Activated naive CD8-positive, alpha-beta T cell treated with anti-CD3 and anti-CD28 coated beads, Interleukin-2, amount 50 U/mL, for 24 hours (primary cell): ENCODE results near the gene PLCL1.

Experiments
- ATAC-seq: fragments of 150-1000 bp; cut with Tn5 transposase; one replicate; pipeline ENCODE4 v1.10.0; 2021
- DNase-seq: peaks from one replicate; pipeline ENCODE4 v3.0.0; 2021
- H3K27ac Mint-ChIP-seq: one replicate; pipeline ENCODE4 v1.8.0; 2021; ENCODE audit warnings: mild to moderate bottlenecking, mixed read lengths
- H3K27me3 Mint-ChIP-seq: one replicate; pipeline ENCODE4 v1.8.0; 2021; ENCODE audit warnings: mixed read lengths
- H3K36me3 Mint-ChIP-seq: one replicate; pipeline ENCODE4 v1.8.0; 2021; ENCODE audit warnings: low read depth, mixed read lengths
- H3K4me1 Mint-ChIP-seq: one replicate; pipeline ENCODE4 v1.8.0; 2021; ENCODE audit warnings: mixed read lengths
- H3K4me3 Mint-ChIP-seq: one replicate; pipeline ENCODE4 v1.8.0; 2021; ENCODE audit warnings: mild to moderate bottlenecking, moderate library complexity, mixed read lengths
- H3K9me3 Mint-ChIP-seq: one replicate; pipeline ENCODE4 v1.8.0; 2021; ENCODE audit warnings: mixed read lengths

Gene PLCL1

GRCh38 chr2:198077477-198077876, 273.1 kb downstream of the PLCL1 start:
- no peak for ATAC-seq

DNA sequence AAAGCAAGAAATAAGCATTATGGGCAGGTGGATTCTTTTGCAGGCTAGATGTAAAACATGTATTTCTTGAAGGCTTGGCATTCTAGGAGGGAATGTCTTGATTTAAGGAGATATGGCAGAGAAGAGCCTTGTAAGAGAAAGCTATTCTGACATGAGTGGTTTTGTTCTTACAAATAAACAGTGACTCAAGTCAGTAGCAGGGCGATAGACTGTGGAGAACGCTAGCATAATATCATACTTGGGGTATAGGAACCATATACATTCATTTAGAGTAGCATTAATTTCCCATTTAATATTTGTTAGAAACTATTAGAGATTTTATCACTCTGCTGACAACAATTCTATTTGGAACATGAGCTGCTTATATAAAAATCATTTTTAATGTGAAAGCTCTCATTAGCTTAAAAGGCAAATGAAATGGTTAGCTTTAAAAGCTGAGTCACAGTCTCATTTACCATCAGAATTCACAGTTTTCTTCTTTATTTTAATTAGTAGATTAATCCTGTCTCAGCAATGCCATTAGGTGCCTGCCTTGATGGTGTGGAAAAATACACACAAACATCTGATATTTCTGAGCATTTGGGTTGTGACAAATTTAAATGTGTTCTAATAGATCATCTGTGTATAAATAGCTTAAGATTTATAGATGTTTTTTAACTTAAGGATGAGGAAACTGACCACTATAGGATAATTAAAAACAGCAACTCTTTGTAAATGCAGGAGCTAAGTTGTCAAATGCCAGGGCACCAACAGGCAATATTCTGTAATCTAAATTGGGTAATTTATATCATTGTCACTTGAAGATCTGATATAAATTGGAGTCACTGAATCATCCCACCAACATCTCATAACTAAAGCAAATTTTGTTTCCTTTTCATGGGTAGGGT, 276.7 kb downstream of the PLCL1 start:
- H3K36me3 Mint-ChIP-seq: peaks cover 6% of the 10 kb centered on the region
- H3K4me3 Mint-ChIP-seq: no peak overlapping the region
- no peaks in the 10 kb centered on the region for H3K4me1 Mint-ChIP-seq
- no peak overlapping the region for H3K27ac Mint-ChIP-seq
- ATAC-seq (no peak), DNase-seq (no peak)
- no peaks in the 10 kb centered on the region for H3K27me3 Mint-ChIP-seq
- H3K9me3 Mint-ChIP-seq: no peaks in the 10 kb centered on the region

More at GRCh38 chr2:198077477-198077876, 273.1 kb downstream of the PLCL1 start:
- Mint-ChIP-seq H3K4me3 (no peak overlapping the region), H3K36me3 (no peaks in the 10 kb centered on the region), H3K27me3 (no peaks in the 10 kb centered on the region), H3K4me1 (no peaks in the 10 kb centered on the region), H3K9me3 (no peaks in the 10 kb centered on the region), H3K27ac (no peak overlapping the region)
- no peak for DNase-seq

GRCh38 chr2:198084156-198084555, 279.8 kb downstream of the PLCL1 start:
- Mint-ChIP-seq H3K27me3 (no peaks in the 10 kb centered on the region), H3K9me3 (no peaks in the 10 kb centered on the region), H3K27ac (no peak overlapping the region), H3K36me3 (peaks cover 10% of the 10 kb centered on the region), H3K4me3 (no peak overlapping the region), H3K4me1 (no peaks in the 10 kb centered on the region)
- DNase-seq (no peak), ATAC-seq (no peak)

DNA sequence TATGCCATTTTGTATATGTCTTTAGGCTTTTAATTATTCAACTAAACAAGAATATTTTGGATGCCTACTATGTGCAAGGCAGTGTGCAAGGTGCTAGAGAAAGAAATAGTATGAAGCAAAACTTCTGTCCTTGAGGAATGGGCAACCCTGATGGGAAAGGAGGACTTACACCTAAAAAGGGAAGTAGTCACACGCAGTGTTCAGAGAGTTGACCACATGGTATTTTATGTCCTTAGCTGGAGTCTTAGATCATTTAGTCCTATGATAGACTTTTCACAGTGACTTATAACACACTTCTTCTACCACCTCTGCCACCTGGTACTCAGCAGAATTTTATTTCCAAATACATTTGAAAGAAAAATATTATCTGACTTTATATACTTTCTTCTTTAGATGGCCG, 291.6 kb downstream of the PLCL1 start:
- Mint-ChIP-seq H3K36me3 (no peaks in the 10 kb centered on the region), H3K4me3 (no peak overlapping the region), H3K27ac (no peak overlapping the region), H3K27me3 (no peaks in the 10 kb centered on the region), H3K4me1 (peaks cover 7% of the 10 kb centered on the region), H3K9me3 (no peaks in the 10 kb centered on the region)
- no peak for DNase-seq
- ATAC-seq: no peak

DNA sequence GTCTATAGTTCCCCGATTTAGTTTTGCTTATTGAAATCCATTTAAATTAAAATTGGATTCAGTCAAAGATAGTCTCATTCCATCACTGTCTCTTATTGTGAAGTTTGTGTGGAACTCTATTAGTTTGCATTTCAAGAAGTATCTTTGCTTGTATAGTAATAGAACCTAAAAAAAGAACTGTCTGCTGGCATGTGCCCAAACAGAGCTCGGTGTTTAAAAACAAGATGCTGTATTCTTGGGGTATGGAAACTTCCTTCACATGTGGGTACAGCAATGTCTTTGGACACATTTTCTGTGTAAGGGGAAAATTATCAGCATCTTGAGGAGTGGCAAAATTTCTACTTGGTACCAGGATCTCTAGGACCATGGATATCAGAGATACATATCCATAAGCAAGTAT, 292.6 kb downstream of the PLCL1 start:
- DNase-seq (no peak), ATAC-seq (no peak)
- Mint-ChIP-seq H3K27ac (no peak overlapping the region), H3K27me3 (no peaks in the 10 kb centered on the region), H3K9me3 (no peaks in the 10 kb centered on the region), H3K4me3 (no peak overlapping the region), H3K4me1 (peaks cover 7% of the 10 kb centered on the region), H3K36me3 (no peaks in the 10 kb centered on the region)

GRCh38 chr2:198097630-198098029, 293.2 kb downstream of the PLCL1 start:
- Mint-ChIP-seq H3K36me3 (peaks cover 1% of the 10 kb centered on the region), H3K9me3 (no peaks in the 10 kb centered on the region), H3K27ac (no peak overlapping the region), H3K27me3 (no peaks in the 10 kb centered on the region), H3K4me3 (no peak overlapping the region), H3K4me1 (peaks cover 7% of the 10 kb centered on the region)
- ATAC-seq (no peak), DNase-seq (no peak)

DNA sequence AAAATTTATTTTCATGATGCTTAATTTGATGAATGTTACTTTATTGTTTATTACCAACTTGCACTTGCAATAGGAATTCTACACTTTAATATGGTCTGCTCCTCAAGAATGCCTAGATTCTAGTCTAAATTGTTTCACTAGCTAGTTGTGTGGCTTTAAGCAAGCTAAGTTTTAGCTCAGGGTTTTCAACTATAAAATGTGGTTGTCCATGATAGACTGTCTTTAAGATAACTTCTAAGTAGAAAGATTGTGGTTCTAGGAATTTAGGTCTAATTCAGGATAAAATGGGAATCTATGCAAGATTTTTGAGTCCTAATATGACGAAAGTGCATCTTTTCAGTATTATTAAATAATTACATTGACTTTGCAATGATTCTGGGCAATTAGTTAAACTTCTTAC, 294.0 kb downstream of the PLCL1 start:
- no peak overlapping the region for H3K4me3 Mint-ChIP-seq
- H3K36me3 Mint-ChIP-seq: peaks cover 3% of the 10 kb centered on the region
- DNase-seq: no peak
- no peak overlapping the region for H3K27ac Mint-ChIP-seq
- no peaks in the 10 kb centered on the region for H3K9me3 Mint-ChIP-seq
- ATAC-seq: no peak
- no peaks in the 10 kb centered on the region for H3K27me3 Mint-ChIP-seq
- peaks cover 7% of the 10 kb centered on the region for H3K4me1 Mint-ChIP-seq

- H3K4me3 Mint-ChIP-seq: no peak overlapping the region
- peaks cover 7% of the 10 kb centered on the region for H3K4me1 Mint-ChIP-seq
- H3K27me3 Mint-ChIP-seq: no peaks in the 10 kb centered on the region
- no peak for DNase-seq
- peaks cover 3% of the 10 kb centered on the region for H3K36me3 Mint-ChIP-seq
- no peaks in the 10 kb centered on the region for H3K9me3 Mint-ChIP-seq
- ATAC-seq: no peak
- H3K27ac Mint-ChIP-seq: no peak overlapping the region
Measured at GRCh38 chr2:198098918-198099317, 294.5 kb downstream of the PLCL1 start.

GRCh38 chr2:198100346-198100745, 296.0 kb downstream of the PLCL1 start:
- no peak for DNase-seq
- Mint-ChIP-seq H3K27ac (no peak overlapping the region), H3K4me3 (no peak overlapping the region), H3K36me3 (peaks cover 3% of the 10 kb centered on the region), H3K4me1 (peaks cover 7% of the 10 kb centered on the region), H3K9me3 (no peaks in the 10 kb centered on the region), H3K27me3 (no peaks in the 10 kb centered on the region)
- ATAC-seq: no peak

GRCh38 chr2:198101688-198102087, 297.3 kb downstream of the PLCL1 start:
- no peak for ATAC-seq
- H3K36me3 Mint-ChIP-seq: peaks cover 3% of the 10 kb centered on the region
- H3K9me3 Mint-ChIP-seq: no peaks in the 10 kb centered on the region
- H3K4me3 Mint-ChIP-seq: no peak overlapping the region
- peaks cover 7% of the 10 kb centered on the region for H3K4me1 Mint-ChIP-seq
- H3K27ac Mint-ChIP-seq: no peak overlapping the region
- no peaks in the 10 kb centered on the region for H3K27me3 Mint-ChIP-seq
- no peak for DNase-seq

DNA sequence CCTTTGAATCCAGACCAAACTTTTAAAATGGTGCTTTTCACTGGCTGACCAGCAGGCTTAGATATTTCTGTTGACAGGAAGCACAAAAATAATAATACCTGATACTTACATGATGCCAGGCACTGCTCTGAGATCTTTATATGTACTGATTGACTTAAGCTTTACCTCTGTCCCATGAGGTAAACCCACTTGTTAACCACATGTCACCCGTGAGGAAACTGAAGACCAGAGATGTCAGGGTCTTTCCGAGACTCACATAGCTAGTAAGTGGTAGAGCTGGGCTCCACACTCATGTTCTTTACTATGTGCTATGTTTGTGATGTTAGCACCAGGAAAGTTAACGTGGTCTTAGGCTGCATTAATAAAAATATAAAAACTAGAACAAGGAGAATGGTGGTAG, 297.7 kb downstream of the PLCL1 start:
- Mint-ChIP-seq H3K36me3 (peaks cover 3% of the 10 kb centered on the region), H3K4me3 (no peak overlapping the region)

GRCh38 chr2:198102856-198103255, 298.5 kb downstream of the PLCL1 start:
- Mint-ChIP-seq H3K4me1 (peaks cover 7% of the 10 kb centered on the region), H3K27ac (no peak overlapping the region), H3K27me3 (no peaks in the 10 kb centered on the region), H3K36me3 (peaks cover 3% of the 10 kb centered on the region), H3K9me3 (no peaks in the 10 kb centered on the region), H3K4me3 (no peak overlapping the region)
- ATAC-seq (no peak), DNase-seq (no peak)

More for the DNA sequence above, 297.7 kb downstream of the PLCL1 start:
- H3K9me3 Mint-ChIP-seq: no peaks in the 10 kb centered on the region
- H3K4me1 Mint-ChIP-seq: peaks cover 7% of the 10 kb centered on the region
- DNase-seq (no peak), ATAC-seq (no peak)
- no peaks in the 10 kb centered on the region for H3K27me3 Mint-ChIP-seq
- H3K27ac Mint-ChIP-seq: no peak overlapping the region

- Mint-ChIP-seq H3K27me3 (no peaks in the 10 kb centered on the region), H3K27ac (no peak overlapping the region), H3K36me3 (peaks cover 3% of the 10 kb centered on the region), H3K4me3 (no peak overlapping the region), H3K4me1 (no peaks in the 10 kb centered on the region), H3K9me3 (no peaks in the 10 kb centered on the region)
- DNase-seq (no peak), ATAC-seq (no peak)
Measured at GRCh38 chr2:198106621-198107385, 302.4 kb downstream of the PLCL1 start.

DNA sequence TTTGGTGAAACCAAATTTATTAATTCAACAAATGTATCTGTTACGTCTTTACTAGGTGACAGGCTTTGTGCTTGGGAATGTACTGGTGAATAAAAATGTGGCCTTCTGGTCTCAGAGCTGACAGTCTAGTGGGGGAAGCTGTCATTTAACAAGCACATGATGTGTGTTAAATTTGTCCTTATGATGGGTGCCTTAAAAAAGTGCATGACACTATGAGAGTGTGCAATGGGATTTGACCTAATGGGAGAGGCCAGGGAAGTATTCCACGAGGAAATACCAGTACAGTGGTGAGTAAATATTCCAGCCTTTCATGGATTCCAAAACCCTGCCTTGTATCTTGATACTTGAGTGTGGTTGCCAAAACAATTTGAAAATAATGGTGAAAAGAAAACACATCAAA, 308.9 kb downstream of the PLCL1 start:
- no peak for DNase-seq
- Mint-ChIP-seq H3K4me1 (peaks cover 3% of the 10 kb centered on the region), H3K9me3 (no peaks in the 10 kb centered on the region), H3K27ac (no peak overlapping the region), H3K27me3 (no peaks in the 10 kb centered on the region), H3K36me3 (no peaks in the 10 kb centered on the region), H3K4me3 (no peak overlapping the region)
- ATAC-seq: no peak

DNA sequence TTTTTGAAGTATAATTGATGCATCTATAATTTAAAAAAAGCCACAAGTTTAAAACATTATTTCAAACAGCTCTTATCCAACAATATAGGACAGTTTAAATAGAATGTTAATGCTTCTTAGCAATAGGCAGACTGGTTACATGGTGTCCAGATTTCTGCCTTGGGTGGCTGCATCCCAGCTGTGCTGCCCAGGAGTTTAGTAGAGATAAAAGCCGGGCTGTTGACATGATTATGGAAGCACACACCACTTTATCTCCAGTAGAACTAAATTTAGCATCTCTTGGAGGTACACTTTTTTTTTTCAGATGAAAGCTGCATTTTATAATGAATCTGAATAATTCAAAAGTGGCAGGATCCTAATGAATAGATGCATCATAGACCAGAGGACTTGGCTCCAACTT, 309.7 kb downstream of the PLCL1 start:
- Mint-ChIP-seq H3K4me1 (peaks cover 3% of the 10 kb centered on the region), H3K27me3 (no peaks in the 10 kb centered on the region), H3K9me3 (no peaks in the 10 kb centered on the region), H3K36me3 (no peaks in the 10 kb centered on the region), H3K27ac (no peak overlapping the region), H3K4me3 (no peak overlapping the region)
- DNase-seq: no peak
- no peak for ATAC-seq
